DND-41 (cell line): ENCODE data around the gene MKI67.
A peak's percentile ranks its signal among the peaks of the same experiment; 100 is the strongest.

Source experiments
- ATAC-seq: fragments of 200-7000 bp; cut with Tn5 transposase; 3 replicates; pipeline ENCODE4 v1.9.1; 2021; ENCODE audit warnings: low read depth; ENCODE audit not compliant: insufficient read depth
- DNase-seq: peaks from one replicate; pipeline ENCODE4 v3.0.0-alpha.2; 2020
- H2AFZ ChIP-seq: 2 replicates; pipeline ENCODE4 v1.6.0; 2012; ENCODE audit warnings: low read depth, low read length
- H3K27ac ChIP-seq: 2 replicates; pipeline ENCODE4 v1.5.1; 2012; ENCODE audit warnings: low read length, inconsistent platforms
- H3K27me3 ChIP-seq: fragments of 200-600 bp; sonication (generic); 2 replicates; pipeline ENCODE4 v1.6.0; 2012; ENCODE audit warnings: low read length, mild to moderate bottlenecking, inconsistent platforms; ENCODE audit not compliant: insufficient read depth, poor library complexity
- H3K36me3 ChIP-seq: 2 replicates; pipeline ENCODE4 v1.5.1; 2012; ENCODE audit warnings: low read length, inconsistent platforms; ENCODE audit not compliant: insufficient read depth
- H3K4me1 ChIP-seq: 2 replicates; pipeline ENCODE4 v1.5.1; 2012; ENCODE audit warnings: mild to moderate bottlenecking, low read length; ENCODE audit not compliant: insufficient read depth
- H3K4me2 ChIP-seq: 2 replicates; pipeline ENCODE4 v1.6.0; 2012; ENCODE audit warnings: mild to moderate bottlenecking, moderate library complexity, low read length, inconsistent platforms; ENCODE audit not compliant: insufficient read depth
- H3K4me3 ChIP-seq, 2 experiments: fragments of 200-600 bp in 1 of 2; shearing (Covaris generic) in 1 of 2; 2 replicates each; pipeline ENCODE4 v1.5.1; 2012 to 2016; ENCODE audit warnings: inconsistent platforms in 2 of 2, low read length in 2 of 2, mild to moderate bottlenecking in 2 of 2, low read depth in 1 of 2, moderate library complexity in 1 of 2
- H3K79me2 ChIP-seq: 2 replicates; pipeline ENCODE4 v1.6.0; 2012; ENCODE audit warnings: low read length, inconsistent platforms; ENCODE audit not compliant: insufficient read depth
- H3K9ac ChIP-seq: 2 replicates; pipeline ENCODE4 v1.6.0; 2012; ENCODE audit warnings: low read depth, mild to moderate bottlenecking, inconsistent platforms, low read length, moderate library complexity
- H3K9me3 ChIP-seq: 2 replicates; pipeline ENCODE4 v1.5.1; 2012; ENCODE audit warnings: low read length, moderate library complexity, mild to moderate bottlenecking, inconsistent platforms; ENCODE audit not compliant: insufficient read depth, severe bottlenecking
- H4K20me1 ChIP-seq: 2 replicates; pipeline ENCODE4 v1.6.0; 2012; ENCODE audit warnings: low read length; ENCODE audit not compliant: insufficient read depth
- CTCF ChIP-seq: IDR thresholded peaks from 2 replicates; pipeline ENCODE4 v1.5.1; 2012; ENCODE audit warnings: borderline replicate concordance, low read length, moderate library complexity, mild to moderate bottlenecking; ENCODE audit not compliant: poor library complexity, severe bottlenecking; ENCODE audit errors: extremely low read depth
- EZH2 ChIP-seq: IDR thresholded peaks from 3 replicates; pipeline ENCODE4 v1.6.1; 2012; ENCODE audit warnings: borderline replicate concordance, low read depth, mild to moderate bottlenecking, moderate library complexity, low read length, inconsistent platforms; ENCODE audit not compliant: severe bottlenecking

The MKI67 gene

DNA sequence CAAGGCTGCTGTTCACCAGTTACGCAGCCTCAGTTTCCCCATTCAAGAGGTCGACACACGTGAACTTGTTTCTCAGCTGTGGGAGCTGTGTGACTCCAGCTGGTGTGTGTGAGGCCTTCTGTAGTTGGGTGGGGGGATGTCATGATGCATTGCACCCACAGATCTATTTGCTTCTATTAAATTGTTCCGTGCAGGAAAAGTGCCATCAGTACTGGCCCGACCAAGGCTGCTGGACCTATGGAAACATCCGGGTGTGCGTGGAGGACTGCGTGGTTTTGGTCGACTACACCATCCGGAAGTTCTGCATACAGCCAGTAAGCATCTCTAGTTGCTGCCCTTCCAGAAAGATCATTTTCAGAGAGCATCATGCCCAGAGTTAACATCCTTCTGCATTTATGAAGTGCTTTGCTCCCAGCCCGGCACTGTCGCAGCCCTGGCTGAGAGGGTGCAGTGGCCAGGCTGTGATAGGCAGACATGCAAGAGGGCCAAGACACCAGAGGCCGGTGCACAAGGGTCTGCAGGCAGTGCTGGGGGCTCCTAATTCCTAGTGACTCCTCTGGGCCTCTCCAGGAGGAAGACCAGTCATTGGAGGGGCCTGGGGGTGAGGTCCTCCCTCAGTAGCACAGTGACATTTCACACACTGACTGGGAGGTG, 60.2 kb downstream of the MKI67 start:
- H3K27ac ChIP-seq, result peak overlapping the region; percentile 86
- no peak overlapping the region for H3K4me2 ChIP-seq
- H4K20me1 ChIP-seq, result peaks cover 5% of the 10 kb centered on the region; the same call in 1 of the 2 replicates
- no peaks in the 10 kb centered on the region for H3K79me2 ChIP-seq
- no peaks in the 10 kb centered on the region for H3K27me3 ChIP-seq
- DNase-seq (no peak), ATAC-seq (no peak)
- no peak overlapping the region for H2AFZ ChIP-seq
- H3K9me3 ChIP-seq, result no peaks in the 10 kb centered on the region
- H3K4me1 ChIP-seq, result peaks cover 44% of the 10 kb centered on the region
- H3K36me3 ChIP-seq, result peaks cover 60% of the 10 kb centered on the region
- TF ChIP-seq CTCF (no peak), EZH2 (no peak)
- no peak overlapping the region for H3K9ac ChIP-seq
- no peak overlapping the region for H3K4me3 ChIP-seq

- no peak for TF ChIP-seq CTCF
- no peak for TF ChIP-seq EZH2
- H3K79me2 ChIP-seq, result no peaks in the 10 kb centered on the region
- H3K9ac ChIP-seq, result peak overlapping the region; percentile 27
- no peaks in the 10 kb centered on the region for H3K9me3 ChIP-seq
- DNase-seq, result no peak
- H3K4me1 ChIP-seq, result peaks cover 44% of the 10 kb centered on the region
- peak overlapping the region; percentile 61 for H3K4me2 ChIP-seq
- H3K27ac ChIP-seq, result peak overlapping the region; percentile 86
- H3K4me3 ChIP-seq, result peak overlapping the region in 1 of 2 experiments; percentile 7; a peak in 1 of 4 replicates
- no peaks in the 10 kb centered on the region for H3K27me3 ChIP-seq
- H4K20me1 ChIP-seq, result peaks cover 5% of the 10 kb centered on the region; the same call in 1 of the 2 replicates
- H3K36me3 ChIP-seq, result peaks cover 56% of the 10 kb centered on the region
- no peak overlapping the region for H2AFZ ChIP-seq
- ATAC-seq, result peak; percentile 17; the same call in 1 of the 3 replicates
Observed at GRCh38 chr10:128064970-128065580, 61.1 kb downstream of the MKI67 start.

DNA sequence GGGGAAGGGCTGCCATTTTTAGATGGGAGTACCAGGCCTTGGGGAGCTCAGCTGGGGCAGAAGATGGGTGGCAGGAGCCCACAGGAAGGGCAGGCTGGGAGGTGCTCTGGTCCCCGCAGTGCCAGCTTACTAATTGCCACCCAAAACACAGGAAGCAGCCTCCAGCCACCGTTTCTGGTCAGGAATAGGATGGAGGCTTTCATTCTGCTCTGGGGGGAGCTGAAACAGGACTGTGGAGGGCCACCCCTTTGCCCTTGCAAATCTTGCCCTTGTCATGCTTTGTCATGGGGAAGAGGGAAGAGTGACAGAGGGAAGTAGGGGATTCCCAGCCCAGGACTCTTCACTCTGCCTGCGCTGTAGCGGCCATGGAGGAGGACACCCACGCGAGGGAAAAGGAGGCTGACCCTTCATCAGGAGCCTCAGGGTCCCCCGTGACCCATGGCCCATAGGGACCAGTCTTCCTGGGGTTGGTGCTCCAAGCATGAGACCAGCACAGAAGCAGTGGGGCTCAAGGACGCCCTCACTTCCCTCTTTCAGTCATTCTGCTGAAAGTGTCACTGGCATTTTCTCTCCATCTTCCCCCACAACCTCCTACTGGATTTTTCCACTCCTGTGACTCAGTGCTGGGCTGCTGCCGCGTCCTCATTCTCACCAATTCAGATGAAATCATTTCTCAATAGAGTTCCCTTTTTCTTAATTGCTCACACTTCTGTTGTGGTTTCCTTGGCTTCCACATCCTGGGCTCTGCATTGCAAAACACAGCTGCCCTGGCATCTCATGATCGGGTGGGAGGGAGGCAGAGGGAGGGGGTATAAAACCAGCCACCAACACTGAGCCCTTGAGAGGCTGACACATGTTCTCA, 61.9 kb downstream of the MKI67 start:
- ATAC-seq (peak; percentile 84), DNase-seq (peak; percentile 94)
- Histone ChIP-seq H3K36me3 (peaks cover 56% of the 10 kb centered on the region), H3K27ac (peak overlapping the region; percentile 86), H3K79me2 (no peaks in the 10 kb centered on the region), H3K27me3 (no peaks in the 10 kb centered on the region), H2AFZ (no peak overlapping the region), H3K9ac (peak overlapping the region; percentile 49), H3K4me2 (peak overlapping the region; percentile 61), H3K4me3 (peak overlapping the region in 1 of 2 experiments; percentile 26; a peak in 2 of 4 replicates), H3K4me1 (peaks cover 44% of the 10 kb centered on the region), H3K9me3 (no peaks in the 10 kb centered on the region), H4K20me1 (peaks cover 5% of the 10 kb centered on the region; the same call in 1 of the 2 replicates)
- no peak for TF ChIP-seq EZH2
- no peak for TF ChIP-seq CTCF
